ENCODE results near the gene SCAMP5. TPM values are rescaled to one million over a fixed set of nuclear protein-coding genes. Genes with fewer than 3 reads are reported as not detected.

The SCAMP5 gene
- total and polyA plus RNA-seq, 2 of the 13 experiments (the other 11 are each of a cell fraction or from before 2014, with no cell fraction given): 34.3 to 49.0 TPM

DNA sequence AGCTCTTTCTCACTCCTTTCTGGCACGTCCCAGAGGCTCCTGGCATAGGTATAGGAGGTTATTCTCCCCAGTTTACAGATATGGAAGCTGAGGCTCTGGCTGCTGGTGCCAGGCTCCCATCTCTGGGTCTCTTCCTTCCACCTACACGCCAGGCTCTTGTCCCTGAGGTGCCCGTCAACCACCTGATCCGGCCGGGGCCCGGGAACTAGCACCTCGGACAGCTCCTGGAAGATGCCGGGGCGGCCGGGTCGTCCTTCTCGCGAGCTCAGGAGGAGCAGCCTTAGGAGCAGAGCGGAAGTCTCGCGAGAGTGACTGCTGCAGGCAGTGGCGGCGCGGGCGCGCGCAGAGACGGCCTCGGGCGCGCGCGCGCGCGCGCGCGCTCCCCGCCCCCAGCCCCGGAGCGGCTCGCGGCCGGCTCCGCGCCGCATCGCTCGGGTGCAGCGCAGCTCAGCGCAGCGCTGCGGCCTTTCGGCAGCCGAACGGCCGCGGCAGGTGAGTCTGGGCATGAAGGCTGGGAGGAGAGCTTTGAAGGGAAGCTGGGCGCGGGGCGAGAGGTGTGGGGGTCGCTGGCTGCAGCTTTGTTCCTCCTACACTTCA lies at the start of gene SCAMP5 (continued):
- TF ChIP-seq, protein P1, sequence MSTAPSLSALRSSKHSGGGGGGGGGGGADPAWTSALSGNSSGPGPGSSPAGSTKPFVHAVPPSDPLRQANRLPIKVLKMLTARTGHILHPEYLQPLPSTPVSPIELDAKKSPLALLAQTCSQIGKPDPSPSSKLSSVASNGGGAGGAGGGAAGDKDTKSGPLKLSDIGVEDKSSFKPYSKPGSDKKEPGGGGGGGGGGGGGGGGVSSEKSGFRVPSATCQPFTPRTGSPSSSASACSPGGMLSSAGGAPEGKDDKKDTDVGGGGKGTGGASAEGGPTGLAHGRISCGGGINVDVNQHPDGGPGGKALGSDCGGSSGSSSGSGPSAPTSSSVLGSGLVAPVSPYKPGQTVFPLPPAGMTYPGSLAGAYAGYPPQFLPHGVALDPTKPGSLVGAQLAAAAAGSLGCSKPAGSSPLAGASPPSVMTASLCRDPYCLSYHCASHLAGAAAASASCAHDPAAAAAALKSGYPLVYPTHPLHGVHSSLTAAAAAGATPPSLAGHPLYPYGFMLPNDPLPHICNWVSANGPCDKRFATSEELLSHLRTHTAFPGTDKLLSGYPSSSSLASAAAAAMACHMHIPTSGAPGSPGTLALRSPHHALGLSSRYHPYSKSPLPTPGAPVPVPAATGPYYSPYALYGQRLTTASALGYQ (CRISPR knock-in tag; IDR thresholded peaks at IDR 0.05): peak; percentile 57; the same call in 1 of the 2 replicates
- TF ChIP-seq, protein P2, sequence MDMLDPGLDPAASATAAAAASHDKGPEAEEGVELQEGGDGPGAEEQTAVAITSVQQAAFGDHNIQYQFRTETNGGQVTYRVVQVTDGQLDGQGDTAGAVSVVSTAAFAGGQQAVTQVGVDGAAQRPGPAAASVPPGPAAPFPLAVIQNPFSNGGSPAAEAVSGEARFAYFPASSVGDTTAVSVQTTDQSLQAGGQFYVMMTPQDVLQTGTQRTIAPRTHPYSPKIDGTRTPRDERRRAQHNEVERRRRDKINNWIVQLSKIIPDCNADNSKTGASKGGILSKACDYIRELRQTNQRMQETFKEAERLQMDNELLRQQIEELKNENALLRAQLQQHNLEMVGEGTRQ (IDR thresholded peaks at IDR 0.05; ENCODE audit: low read depth, low read length): no peak
- TF ChIP-seq, protein P2 (CRISPR knock-in tag; IDR thresholded peaks at IDR 0.05; ENCODE audit: borderline replicate concordance): no peak

DNA sequence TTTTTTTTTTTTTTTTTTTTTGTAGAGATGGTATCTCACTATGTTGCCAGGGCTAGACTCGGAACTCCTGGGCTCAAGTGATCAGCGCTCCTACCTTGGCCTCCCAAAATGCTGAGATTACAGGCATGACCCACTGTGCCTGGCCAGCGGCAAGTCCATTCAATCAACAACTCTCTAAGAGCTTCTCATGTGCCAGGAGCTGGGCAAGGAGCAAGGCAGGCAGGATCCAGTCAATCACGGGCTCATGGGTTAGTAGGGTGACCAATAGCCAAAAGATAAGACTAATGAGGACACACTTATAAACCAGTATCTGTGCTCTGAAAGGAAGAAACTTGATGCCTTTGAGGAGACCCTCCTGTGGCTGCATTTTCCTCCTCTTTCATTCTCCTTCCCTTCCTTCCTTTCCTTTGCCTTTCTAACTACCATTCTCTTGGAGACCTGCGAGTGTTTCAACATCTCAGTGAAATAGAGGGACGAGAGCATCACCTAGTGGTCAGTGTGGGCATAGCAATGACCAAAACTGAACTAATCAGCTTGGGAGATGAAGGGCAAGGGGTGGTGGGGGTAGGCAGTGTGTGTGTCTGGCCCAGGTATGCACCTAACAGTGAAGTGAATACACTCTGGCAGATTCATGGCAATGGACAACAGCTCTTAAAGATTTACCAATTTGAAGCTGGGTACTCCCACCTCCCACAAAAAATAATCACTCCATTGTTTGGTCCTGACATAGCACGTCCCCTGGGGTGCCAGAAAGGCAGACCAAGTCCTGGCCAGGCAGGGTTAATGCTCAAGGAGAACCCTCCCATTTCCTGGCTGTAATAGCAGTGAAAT lies 45.1 kb upstream of the SCAMP5 start:
- WGBS (ENCODE audit: low lambda C conversion rate): 17% methylated on average over 7 of the region's 7 CpGs
- Histone ChIP-seq H3K36me3 (replicated peaks in 1 of 2; ENCODE audit: control insufficient read depth in 1 of 2, insufficient read depth in 2 of 2, low read length in 2 of 2) (no peaks in the 10 kb centered on the region), H3K4me3 (replicated peaks in 1 of 3; ENCODE audit: insufficient read depth in 1 of 3, low read depth in 2 of 3, low read length in 3 of 3) (no peak overlapping the region; a peak in 1 of 6 replicates), H3K79me2 (ENCODE audit: insufficient read depth, low read length) (no peaks in the 10 kb centered on the region), H3K27me3 (ENCODE audit: control insufficient read depth in 1 of 2, insufficient read depth in 2 of 2, low read length in 2 of 2) (peaks cover 0 to 14% of the 10 kb centered on the region in 2 experiments; a peak in 3 of 5 replicates), H3K27ac (ENCODE audit: extremely low read length, insufficient read depth, low read length) (no peak overlapping the region), H4K20me1 (ENCODE audit: insufficient read depth, low read length) (no peaks in the 10 kb centered on the region), H3K9ac (ENCODE audit: insufficient read depth, low read depth, low read length) (no peak overlapping the region), H3K9me3 (ENCODE audit: low read length) (no peaks in the 10 kb centered on the region), H3K4me1 (ENCODE audit: insufficient read depth, low read length) (peaks cover 17% of the 10 kb centered on the region), H2AFZ (ENCODE audit: low read length) (peak overlapping the region; percentile 43), H3K4me2 (ENCODE audit: low read depth, low read length) (peak overlapping the region; percentile 63)
- ChIA-PET CTCF (ENCODE audit: low intra/inter-chr PET ratio, low total read pairs) (interaction anchor here (0.6 to 1.8 kb wide), 5 partner anchors 11 to 179 kb away, joined by 3 to 13 read pairs (median 4); no protein-coding TSS in a partner anchor), POLR2A (interaction anchor here (0.9 to 1.3 kb wide), 3 partner anchors 9 to 179 kb away, joined by 3 to 4 read pairs (median 3); partner anchors contain the start of gene COX5A)
- intact Hi-C loops (cut with micrococcal nuclease; ENCODE audit: unreplicated experiment): loop anchor here (1.0 to 5.0 kb wide), 3 partner anchors 39 to 179 kb away; partner anchors contain the start of gene FAM219B
- ATAC-seq (peak; percentile 76), DNase-seq (ENCODE audit: low spot score) (peak; percentile 73), FAIRE-seq (peak; percentile 89)
- in situ Hi-C loops (cut with HindIII; ENCODE audit: extremely low pct_ligation_motif_present, low pct_unique_long_range_greater_than_20kb): loop anchor here (10.0 kb wide), 2 partner anchors 175 to 315 kb away; no protein-coding TSS in a partner anchor
- BruUV-seq (replicated peaks): no TSS peak
- TF ChIP-seq RARA (CRISPR knock-in tag; IDR thresholded peaks at IDR 0.05): 0 out of 2 replicates have a peak, but pooled peaks have one; percentile 15
- TF ChIP-seq ZNF331 (CRISPR knock-in tag; IDR thresholded peaks at IDR 0.05): peak; percentile 45; the same call in 1 of the 2 replicates
- TF ChIP-seq, protein P3, sequence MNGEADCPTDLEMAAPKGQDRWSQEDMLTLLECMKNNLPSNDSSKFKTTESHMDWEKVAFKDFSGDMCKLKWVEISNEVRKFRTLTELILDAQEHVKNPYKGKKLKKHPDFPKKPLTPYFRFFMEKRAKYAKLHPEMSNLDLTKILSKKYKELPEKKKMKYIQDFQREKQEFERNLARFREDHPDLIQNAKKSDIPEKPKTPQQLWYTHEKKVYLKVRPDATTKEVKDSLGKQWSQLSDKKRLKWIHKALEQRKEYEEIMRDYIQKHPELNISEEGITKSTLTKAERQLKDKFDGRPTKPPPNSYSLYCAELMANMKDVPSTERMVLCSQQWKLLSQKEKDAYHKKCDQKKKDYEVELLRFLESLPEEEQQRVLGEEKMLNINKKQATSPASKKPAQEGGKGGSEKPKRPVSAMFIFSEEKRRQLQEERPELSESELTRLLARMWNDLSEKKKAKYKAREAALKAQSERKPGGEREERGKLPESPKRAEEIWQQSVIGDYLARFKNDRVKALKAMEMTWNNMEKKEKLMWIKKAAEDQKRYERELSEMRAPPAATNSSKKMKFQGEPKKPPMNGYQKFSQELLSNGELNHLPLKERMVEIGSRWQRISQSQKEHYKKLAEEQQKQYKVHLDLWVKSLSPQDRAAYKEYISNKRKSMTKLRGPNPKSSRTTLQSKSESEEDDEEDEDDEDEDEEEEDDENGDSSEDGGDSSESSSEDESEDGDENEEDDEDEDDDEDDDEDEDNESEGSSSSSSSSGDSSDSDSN (CRISPR knock-in tag; IDR thresholded peaks at IDR 0.05): no peak
- TF ChIP-seq, protein P4, sequence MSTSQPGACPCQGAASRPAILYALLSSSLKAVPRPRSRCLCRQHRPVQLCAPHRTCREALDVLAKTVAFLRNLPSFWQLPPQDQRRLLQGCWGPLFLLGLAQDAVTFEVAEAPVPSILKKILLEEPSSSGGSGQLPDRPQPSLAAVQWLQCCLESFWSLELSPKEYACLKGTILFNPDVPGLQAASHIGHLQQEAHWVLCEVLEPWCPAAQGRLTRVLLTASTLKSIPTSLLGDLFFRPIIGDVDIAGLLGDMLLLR (CRISPR knock-in tag; IDR thresholded peaks at IDR 0.05): no peak
- no peak for TF ChIP-seq MBD4 (IDR thresholded peaks at IDR 0.05; ENCODE audit: borderline replicate concordance, low read length)
- TF ChIP-seq, protein P5, sequence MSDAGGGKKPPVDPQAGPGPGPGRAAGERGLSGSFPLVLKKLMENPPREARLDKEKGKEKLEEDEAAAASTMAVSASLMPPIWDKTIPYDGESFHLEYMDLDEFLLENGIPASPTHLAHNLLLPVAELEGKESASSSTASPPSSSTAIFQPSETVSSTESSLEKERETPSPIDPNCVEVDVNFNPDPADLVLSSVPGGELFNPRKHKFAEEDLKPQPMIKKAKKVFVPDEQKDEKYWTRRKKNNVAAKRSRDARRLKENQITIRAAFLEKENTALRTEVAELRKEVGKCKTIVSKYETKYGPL (CRISPR knock-in tag; IDR thresholded peaks at IDR 0.05): no peak
- TF ChIP-seq ZNF296 (CRISPR knock-in tag; conservative IDR thresholded peaks at IDR 0.05): no peak
- TF ChIP-seq, protein P6, sequence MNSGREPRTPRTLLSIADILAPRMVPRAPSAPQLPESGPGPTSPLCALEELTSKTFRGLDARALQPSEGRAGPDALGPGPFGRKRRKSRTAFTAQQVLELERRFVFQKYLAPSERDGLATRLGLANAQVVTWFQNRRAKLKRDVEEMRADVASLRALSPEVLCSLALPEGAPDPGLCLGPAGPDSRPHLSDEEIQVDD (CRISPR knock-in tag; IDR thresholded peaks at IDR 0.05; ENCODE audit: borderline replicate concordance): no peak

Measured in HepG2 (cell line).